Measurements from ENCODE around the gene FLNC. TPM values are rescaled to one million over a fixed set of nuclear protein-coding genes. Genes with fewer than 3 reads are reported as not detected.
A peak's percentile ranks its signal among the peaks of the same experiment; 100 is the strongest.

FLNC gene
- total RNA-seq, 1 experiment from 2014 or later = 10.2 TPM

DNA sequence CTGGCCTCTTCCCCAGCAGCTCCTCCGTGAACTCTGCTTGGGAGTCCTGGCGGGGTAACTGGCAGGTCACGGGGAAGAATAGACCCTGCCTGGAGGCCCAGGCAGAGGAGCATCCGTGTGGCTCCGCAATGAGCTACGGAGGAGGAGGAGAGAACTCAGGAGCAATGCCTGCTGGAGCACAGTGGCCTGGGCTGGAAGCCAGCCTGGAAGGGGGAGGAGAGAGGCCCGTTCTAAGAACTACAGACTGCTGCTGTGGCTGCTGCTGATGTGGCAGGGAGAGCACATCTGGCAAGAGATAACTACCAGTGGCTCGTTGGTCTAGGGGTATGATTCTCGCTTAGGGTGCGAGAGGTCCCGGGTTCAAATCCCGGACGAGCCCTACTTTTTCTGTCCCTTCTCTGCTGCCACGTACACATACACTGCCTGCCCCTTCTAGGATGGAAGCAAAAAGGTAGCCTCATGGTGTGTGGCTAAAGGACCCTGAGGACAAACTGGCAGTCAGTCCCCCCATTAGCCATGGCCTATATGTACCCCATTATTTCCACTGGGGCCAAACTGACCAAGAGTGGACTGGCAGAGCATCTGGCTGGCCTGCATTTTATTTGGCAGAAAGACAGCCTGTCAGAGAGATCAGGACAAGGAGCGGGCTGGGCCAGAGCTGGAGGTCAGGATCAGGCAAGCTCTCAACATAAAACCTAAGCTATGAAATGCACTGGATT, 46.9 kb upstream of the FLNC start:
- ChIA-PET POLR2A (interaction anchor here (0.6 kb wide), 1 partner anchor 16 kb away, joined by 3 read pairs; no protein-coding TSS in a partner anchor), CTCF (no interaction called here)
- no peak for TF ChIP-seq SIN3A (IDR thresholded peaks at IDR 0.05; ENCODE audit: borderline replicate concordance, insufficient read depth, low read depth, low read length)
- no peak; the same call in 1 of the 2 replicates for TF ChIP-seq POLR2AphosphoS5 (IDR thresholded peaks at IDR 0.05; ENCODE audit: low read depth, low read length)
- TF ChIP-seq REST (IDR thresholded peaks at IDR 0.05; ENCODE audit: insufficient read depth in 1 of 2, low read depth in 2 of 2, low read length in 1 of 2) = no peak
- no peak for TF ChIP-seq TCF7L2 (IDR thresholded peaks at IDR 0.05; ENCODE audit: low read depth, low read length)
- TF ChIP-seq CTCF (IDR thresholded peaks at IDR 0.05) = no peak

GRCh38 chr7:128785738-128786137, 44.5 kb upstream of the FLNC start:
- intact Hi-C loops (cut with micrococcal nuclease; ENCODE audit: unreplicated experiment) (no loop called here), in situ Hi-C loops (cut with HindIII; ENCODE audit: low pct_unique_long_range_greater_than_20kb, low sequenced_read_pairs) (no loop called here)
- H3K36me3 ChIP-seq (ENCODE audit: control insufficient read depth, insufficient read depth, low read length) = no peaks in the 10 kb centered on the region; the same call in 1 of the 2 replicates
- H3K27ac ChIP-seq (ENCODE audit: low read length) = no peak overlapping the region
- no peak for TF ChIP-seq CTCF (IDR thresholded peaks at IDR 0.05)
- TF ChIP-seq TCF7L2 (IDR thresholded peaks at IDR 0.05; ENCODE audit: low read depth, low read length) = no peak
- TF ChIP-seq POLR2AphosphoS5 (IDR thresholded peaks at IDR 0.05; ENCODE audit: low read depth, low read length) = no peak
- no peak for TF ChIP-seq REST (IDR thresholded peaks at IDR 0.05; ENCODE audit: insufficient read depth in 1 of 2, low read depth in 2 of 2, low read length in 1 of 2)
- TF ChIP-seq SIN3A (IDR thresholded peaks at IDR 0.05; ENCODE audit: borderline replicate concordance, insufficient read depth, low read depth, low read length) = no peak
- peaks cover 11% of the 10 kb centered on the region for H3K27me3 ChIP-seq (ENCODE audit: control insufficient read depth, insufficient read depth, low read length)
- no peak for ATAC-seq
- no peak for DNase-seq (ENCODE audit: low read depth, low spot score)
- H3K4me1 ChIP-seq (ENCODE audit: control insufficient read depth, insufficient read depth, low read length) = peaks cover 2% of the 10 kb centered on the region; the same call in 1 of the 2 replicates
- H3K9me3 ChIP-seq (ENCODE audit: control insufficient read depth, insufficient read depth, low read depth, low read length) = no peaks in the 10 kb centered on the region
- ChIA-PET POLR2A (no interaction called here), CTCF (no interaction called here)
- no peak overlapping the region for H3K4me3 ChIP-seq (ENCODE audit: low read depth in 2 of 2, low read length in 2 of 2)
- BruUV-seq (replicated peaks) = no TSS peak

More for the DNA sequence above, 46.9 kb upstream of the FLNC start:
- peak; percentile 55 for DNase-seq (ENCODE audit: low read depth, low spot score)
- peaks cover 2% of the 10 kb centered on the region; the same call in 1 of the 2 replicates for H3K4me1 ChIP-seq (ENCODE audit: control insufficient read depth, insufficient read depth, low read length)
- in situ Hi-C loops (cut with HindIII; ENCODE audit: low pct_unique_long_range_greater_than_20kb, low sequenced_read_pairs) = no loop called here
- H3K27me3 ChIP-seq (ENCODE audit: control insufficient read depth, insufficient read depth, low read length) = peaks cover 7% of the 10 kb centered on the region
- no peaks in the 10 kb centered on the region for H3K36me3 ChIP-seq (ENCODE audit: control insufficient read depth, insufficient read depth, low read length)
- H3K27ac ChIP-seq (ENCODE audit: low read length) = no peak overlapping the region
- no peaks in the 10 kb centered on the region for H3K9me3 ChIP-seq (ENCODE audit: control insufficient read depth, insufficient read depth, low read depth, low read length)
- no TSS peak for BruUV-seq (replicated peaks)
- intact Hi-C loops (cut with micrococcal nuclease; ENCODE audit: unreplicated experiment) = no loop called here
- H3K4me3 ChIP-seq (ENCODE audit: low read depth in 2 of 2, low read length in 2 of 2) = no peak overlapping the region
- peak; percentile 95 for ATAC-seq
